ENCODE measurements around the gene SLC39A7. TPM values are rescaled to one million over a fixed set of nuclear protein-coding genes. Genes with fewer than 3 reads are reported as not detected.
A peak's percentile ranks its signal among the peaks of the same experiment; 100 is the strongest.

The SLC39A7 gene
- total and polyA plus RNA-seq, 2 donors from 2014 or later, result 83.3 to 118 TPM

GRCh38 chr6:33248932-33249731 is 48.5 kb downstream of the SLC39A7 start:
- TF ChIP-seq, protein P1, sequence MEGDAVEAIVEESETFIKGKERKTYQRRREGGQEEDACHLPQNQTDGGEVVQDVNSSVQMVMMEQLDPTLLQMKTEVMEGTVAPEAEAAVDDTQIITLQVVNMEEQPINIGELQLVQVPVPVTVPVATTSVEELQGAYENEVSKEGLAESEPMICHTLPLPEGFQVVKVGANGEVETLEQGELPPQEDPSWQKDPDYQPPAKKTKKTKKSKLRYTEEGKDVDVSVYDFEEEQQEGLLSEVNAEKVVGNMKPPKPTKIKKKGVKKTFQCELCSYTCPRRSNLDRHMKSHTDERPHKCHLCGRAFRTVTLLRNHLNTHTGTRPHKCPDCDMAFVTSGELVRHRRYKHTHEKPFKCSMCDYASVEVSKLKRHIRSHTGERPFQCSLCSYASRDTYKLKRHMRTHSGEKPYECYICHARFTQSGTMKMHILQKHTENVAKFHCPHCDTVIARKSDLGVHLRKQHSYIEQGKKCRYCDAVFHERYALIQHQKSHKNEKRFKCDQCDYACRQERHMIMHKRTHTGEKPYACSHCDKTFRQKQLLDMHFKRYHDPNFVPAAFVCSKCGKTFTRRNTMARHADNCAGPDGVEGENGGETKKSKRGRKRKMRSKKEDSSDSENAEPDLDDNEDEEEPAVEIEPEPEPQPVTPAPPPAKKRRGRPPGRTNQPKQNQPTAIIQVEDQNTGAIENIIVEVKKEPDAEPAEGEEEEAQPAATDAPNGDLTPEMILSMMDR (IDR thresholded peaks at IDR 0.05; ENCODE audit: borderline replicate concordance, extremely low read depth, insufficient read depth), result peak; percentile 21
- no peaks in the 10 kb centered on the region for H3K9me3 ChIP-seq (ENCODE audit: control insufficient read depth in 2 of 3, insufficient read depth in 1 of 3, low read length in 3 of 3)
- FAIRE-seq (peak; percentile 94), DNase-seq (peak; percentile 96 to 99 (median 98))
- peaks cover 0 to 20% (median 9%) of the 10 kb centered on the region in 3 donors for H3K4me1 ChIP-seq (ENCODE audit: control insufficient read depth in 2 of 3, insufficient read depth in 2 of 3, low read depth in 1 of 3, low read length in 3 of 3)
- peak overlapping the region; percentile 75 to 90 (median 88) for H3K9ac ChIP-seq (ENCODE audit: low read length in 3 of 3)
- H3K4me3 ChIP-seq (ENCODE audit: low read length in 3 of 3), result peak overlapping the region; percentile 61 to 81 (median 77)
- intact Hi-C loops (cut with DNase I), result no loop called here
- H3K27ac ChIP-seq (ENCODE audit: low read depth in 2 of 2, low read length in 2 of 2), result peak overlapping the region; percentile 92 to 97
- H3K36me3 ChIP-seq (ENCODE audit: control insufficient read depth in 2 of 3, insufficient read depth in 3 of 3, low read length in 3 of 3), result peaks cover 0 to 3% (median 0%) of the 10 kb centered on the region in 3 donors
- no peaks in the 10 kb centered on the region for H3K27me3 ChIP-seq (ENCODE audit: control insufficient read depth, insufficient read depth, low read length)

GRCh38 chr6:33249732-33250630 is 49.3 kb downstream of the SLC39A7 start:
- Histone ChIP-seq H3K27ac (ENCODE audit: low read depth in 2 of 2, low read length in 2 of 2) (peak overlapping the region; percentile 92 to 94), H3K9me3 (ENCODE audit: control insufficient read depth in 2 of 3, insufficient read depth in 1 of 3, low read length in 3 of 3) (no peaks in the 10 kb centered on the region), H3K27me3 (ENCODE audit: control insufficient read depth, insufficient read depth, low read length) (no peaks in the 10 kb centered on the region), H3K4me3 (ENCODE audit: low read length in 3 of 3) (peak overlapping the region; percentile 61 to 81 (median 77)), H3K4me1 (ENCODE audit: control insufficient read depth in 2 of 3, insufficient read depth in 2 of 3, low read depth in 1 of 3, low read length in 3 of 3) (peaks cover 0 to 20% (median 9%) of the 10 kb centered on the region in 3 donors), H3K36me3 (ENCODE audit: control insufficient read depth in 2 of 3, insufficient read depth in 3 of 3, low read length in 3 of 3) (peaks cover 0 to 3% (median 0%) of the 10 kb centered on the region in 3 donors), H3K9ac (ENCODE audit: low read length in 3 of 3) (peak overlapping the region; percentile 75 to 88 (median 88))
- intact Hi-C loops (cut with DNase I), result no loop called here
- FAIRE-seq (no peak), DNase-seq (peak in 2 of 5 donors; percentile 63 to 84)
- TF ChIP-seq, protein P1 (IDR thresholded peaks at IDR 0.05; ENCODE audit: borderline replicate concordance, extremely low read depth, insufficient read depth), result no peak

DNA sequence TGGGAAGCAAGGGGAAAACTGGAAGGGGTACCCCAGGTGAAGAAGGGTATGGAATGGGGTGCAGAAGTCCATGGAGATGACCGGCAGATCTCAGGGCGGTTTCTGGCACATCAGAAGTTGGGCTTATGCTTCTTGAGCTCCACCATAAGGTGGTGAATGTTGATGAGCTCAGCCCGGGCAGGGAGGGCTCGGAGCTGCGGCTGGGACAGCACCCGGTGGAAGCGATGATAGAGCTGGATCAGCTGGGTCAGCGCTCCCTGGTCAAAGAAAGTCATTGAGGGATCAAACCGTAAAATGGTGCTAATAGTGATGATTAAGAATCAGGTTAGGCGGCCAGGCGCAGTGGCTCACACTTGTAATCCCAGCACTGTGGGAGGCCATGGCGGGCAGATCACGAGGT is 50.1 kb downstream of the SLC39A7 start:
- peaks cover 0 to 20% (median 9%) of the 10 kb centered on the region in 3 donors for H3K4me1 ChIP-seq (ENCODE audit: control insufficient read depth in 2 of 3, insufficient read depth in 2 of 3, low read depth in 1 of 3, low read length in 3 of 3)
- no peak overlapping the region for H3K27ac ChIP-seq (ENCODE audit: low read depth in 2 of 2, low read length in 2 of 2)
- intact Hi-C loops (cut with DNase I), result no loop called here
- H3K9me3 ChIP-seq (ENCODE audit: control insufficient read depth in 2 of 3, insufficient read depth in 1 of 3, low read length in 3 of 3), result no peaks in the 10 kb centered on the region
- TF ChIP-seq, protein P1 (IDR thresholded peaks at IDR 0.05; ENCODE audit: borderline replicate concordance, extremely low read depth, insufficient read depth), result no peak
- H3K27me3 ChIP-seq (ENCODE audit: control insufficient read depth, insufficient read depth, low read length), result no peaks in the 10 kb centered on the region
- H3K9ac ChIP-seq (ENCODE audit: low read length in 3 of 3), result no peak overlapping the region
- FAIRE-seq, result no peak
- H3K36me3 ChIP-seq (ENCODE audit: control insufficient read depth in 2 of 3, insufficient read depth in 3 of 3, low read length in 3 of 3), result peaks cover 0 to 3% (median 0%) of the 10 kb centered on the region in 3 donors
- DNase-seq, result no peak
- no peak overlapping the region for H3K4me3 ChIP-seq (ENCODE audit: low read length in 3 of 3)

Data from kidney (tissue), 14 donors.